Suprapubic skin (tissue), 4 donors: ENCODE measurements around the gene WSCD1. TPM values are rescaled to one million over a fixed set of nuclear protein-coding genes. Genes with fewer than 3 reads are reported as not detected.

Source experiments
- DNase-seq, 2 donors: peaks; one replicate each; pipeline ENCODE4 v3.0.0-alpha.2; 2019; ENCODE audit warnings: low spot score in 2 of 2
- H3K27ac ChIP-seq: fragments of 200-600 bp; sonication (generic); one replicate; pipeline ENCODE4 v1.5.1; 2019
- H3K27me3 ChIP-seq: fragments of 200-600 bp; sonication (generic); one replicate; pipeline ENCODE4 v1.5.1; 2019
- H3K36me3 ChIP-seq: fragments of 200-600 bp; sonication (generic); one replicate; pipeline ENCODE4 v1.5.1; 2019
- H3K4me1 ChIP-seq: fragments of 200-600 bp; sonication (generic); one replicate; pipeline ENCODE4 v1.5.1; 2019
- H3K4me3 ChIP-seq: fragments of 200-600 bp; sonication (generic); one replicate; pipeline ENCODE4 v1.5.1; 2019; ENCODE audit warnings: mild to moderate bottlenecking
- H3K9me3 ChIP-seq: fragments of 200-600 bp; sonication (generic); one replicate; pipeline ENCODE4 v1.5.1; 2019
- CTCF ChIP-seq, 2 donors: fragments of 200-600 bp in 1 of 2; fragments of 450-650 bp in 1 of 2; sonication (generic) in 1 of 2; IDR thresholded peaks; one replicate each; pipeline ENCODE4 v1.5.1; 2016 to 2019; ENCODE audit warnings: antibody characterized with exemption in 2 of 2, mild to moderate bottlenecking in 1 of 2, moderate library complexity in 1 of 2
- EP300 ChIP-seq: sonication (generic); formaldehyde crosslinking; IDR thresholded peaks from one replicate; pipeline ENCODE4 v1.6.1; 2017; ENCODE audit warnings: antibody characterized with exemption
- POLR2A ChIP-seq, 2 donors: fragments of 450-650 bp; IDR thresholded peaks; one replicate each; pipeline ENCODE4 v1.6.1; 2017; ENCODE audit warnings: antibody characterized with exemption in 2 of 2, mild to moderate bottlenecking in 2 of 2, moderate library complexity in 2 of 2
- POLR2AphosphoS5 ChIP-seq, 3 donors: sonication (generic); formaldehyde crosslinking; IDR thresholded peaks; one replicate each; pipeline ENCODE4 v1.6.1; 2017; ENCODE audit warnings: antibody characterized with exemption in 3 of 3
- WGBS: methylation state at CpG from one replicate; pipeline ENCODE4 v1.1.5; 2018; 5-methylcytosine and 5-hydroxymethylcytosine counted together
- total RNA-seq, 4 donors: library from RNA; depleted of rRNA; stranded (reverse); fragments of >200 nt; gene quantifications; one replicate each; pipeline ENCODE4 v1.1.0, GENCODE V29; 2016

Gene WSCD1
- total RNA-seq, 4 donors from 2014 or later = 0.76 to 4.9 (median 1.6) TPM

GRCh38 chr17:6096201-6097004, 26.2 kb downstream of the WSCD1 start:
- Histone ChIP-seq H3K4me1 (no peaks in the 10 kb centered on the region), H3K27ac (no peak overlapping the region), H3K4me3 (no peak overlapping the region), H3K27me3 (peaks cover 8% of the 10 kb centered on the region), H3K9me3 (no peaks in the 10 kb centered on the region), H3K36me3 (no peaks in the 10 kb centered on the region)
- DNase-seq = no peak
- 87% methylated on average over 12 of the region's 13 CpGs for WGBS
- TF ChIP-seq EP300 (no peak), POLR2AphosphoS5 (IDR thresholded peaks at IDR 0.05) (no peak), CTCF (IDR thresholded peaks at IDR 0.05) (no peak), POLR2A (IDR thresholded peaks at IDR 0.05) (no peak)

DNA sequence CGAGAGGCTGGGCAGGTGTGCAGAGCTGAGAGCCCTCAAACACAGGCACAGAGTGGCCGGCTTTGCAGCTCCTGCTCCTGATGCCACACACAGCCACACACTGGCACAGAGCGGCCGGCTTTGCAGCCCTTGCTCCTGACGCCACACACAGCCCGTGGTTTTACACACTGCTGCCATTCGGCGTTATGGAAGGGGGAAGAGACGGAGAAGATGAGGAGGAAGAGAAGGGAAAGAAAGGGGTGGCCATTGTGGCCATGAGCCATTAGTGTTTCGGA, 26.8 kb downstream of the WSCD1 start:
- 91% methylated on average over 10 of the region's 10 CpGs for WGBS
- Histone ChIP-seq H3K4me1 (no peaks in the 10 kb centered on the region), H3K27ac (no peak overlapping the region), H3K36me3 (no peaks in the 10 kb centered on the region), H3K4me3 (no peak overlapping the region), H3K27me3 (peaks cover 8% of the 10 kb centered on the region), H3K9me3 (no peaks in the 10 kb centered on the region)
- peak in 1 of 2 donors; percentile 70 for DNase-seq
- TF ChIP-seq CTCF (IDR thresholded peaks at IDR 0.05) = no peak
- TF ChIP-seq POLR2A (IDR thresholded peaks at IDR 0.05) = no peak
- no peak for TF ChIP-seq EP300
- no peak for TF ChIP-seq POLR2AphosphoS5 (IDR thresholded peaks at IDR 0.05)

GRCh38 chr17:6098050-6098822, 28.1 kb downstream of the WSCD1 start:
- DNase-seq = peak in 1 of 2 donors; percentile 70
- H3K4me1 ChIP-seq = no peaks in the 10 kb centered on the region
- no peaks in the 10 kb centered on the region for H3K36me3 ChIP-seq
- TF ChIP-seq POLR2AphosphoS5 (IDR thresholded peaks at IDR 0.05) = no peak
- no peak for TF ChIP-seq CTCF (IDR thresholded peaks at IDR 0.05)
- TF ChIP-seq EP300 = no peak
- TF ChIP-seq POLR2A (IDR thresholded peaks at IDR 0.05) = no peak
- H3K4me3 ChIP-seq = no peak overlapping the region
- H3K27me3 ChIP-seq = peaks cover 7% of the 10 kb centered on the region
- 46% methylated on average over 11 of the region's 11 CpGs for WGBS
- no peak overlapping the region for H3K27ac ChIP-seq
- no peaks in the 10 kb centered on the region for H3K9me3 ChIP-seq

GRCh38 chr17:6098823-6099180, 28.6 kb downstream of the WSCD1 start:
- DNase-seq = peak in 1 of 2 donors; percentile 37
- H3K9me3 ChIP-seq = no peaks in the 10 kb centered on the region
- TF ChIP-seq CTCF (IDR thresholded peaks at IDR 0.05) (no peak), POLR2A (IDR thresholded peaks at IDR 0.05) (no peak), EP300 (no peak), POLR2AphosphoS5 (IDR thresholded peaks at IDR 0.05) (no peak)
- H3K27ac ChIP-seq = no peak overlapping the region
- H3K36me3 ChIP-seq = no peaks in the 10 kb centered on the region
- no peaks in the 10 kb centered on the region for H3K4me1 ChIP-seq
- 56% methylated on average over 1 of the region's 1 CpG for WGBS
- H3K27me3 ChIP-seq = peaks cover 2% of the 10 kb centered on the region
- no peak overlapping the region for H3K4me3 ChIP-seq

DNA sequence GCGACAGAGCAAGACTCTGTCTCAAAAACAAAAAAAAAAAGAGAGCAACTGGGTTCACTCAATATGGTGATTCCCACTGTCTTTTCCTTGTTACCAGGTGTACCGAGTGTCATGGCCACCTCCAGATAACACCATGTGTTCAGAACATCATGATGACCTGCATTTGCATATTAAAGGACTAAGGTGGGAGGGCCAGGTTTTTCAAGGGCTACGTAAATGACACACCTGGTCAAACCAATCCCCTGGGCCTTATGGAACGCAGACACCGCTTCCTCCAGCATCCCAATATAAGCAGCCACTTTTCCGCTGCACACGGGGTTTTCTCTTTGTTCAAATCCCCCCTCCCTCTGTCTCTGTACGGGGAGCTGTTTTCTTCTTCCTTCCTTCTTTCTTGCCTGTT, 29.3 kb downstream of the WSCD1 start:
- 80% methylated on average over 8 of the region's 8 CpGs for WGBS
- DNase-seq = peak in 1 of 2 donors; percentile 2
- Histone ChIP-seq H3K27me3 (peaks cover 2% of the 10 kb centered on the region), H3K4me3 (no peak overlapping the region), H3K4me1 (no peaks in the 10 kb centered on the region), H3K36me3 (no peaks in the 10 kb centered on the region), H3K9me3 (no peaks in the 10 kb centered on the region), H3K27ac (no peak overlapping the region)
- TF ChIP-seq EP300 = no peak
- no peak for TF ChIP-seq CTCF (IDR thresholded peaks at IDR 0.05)
- TF ChIP-seq POLR2A (IDR thresholded peaks at IDR 0.05) = no peak
